ENCODE results near the gene RILPL1. TPM values are rescaled to one million over a fixed set of nuclear protein-coding genes. Genes with fewer than 3 reads are reported as not detected.

RILPL1 gene
- total RNA-seq, 1 donor: 16.3 TPM

GRCh38 chr12:123576611-123577010, 43.1 kb upstream of the RILPL1 start:
- TF ChIP-seq, protein P1, sequence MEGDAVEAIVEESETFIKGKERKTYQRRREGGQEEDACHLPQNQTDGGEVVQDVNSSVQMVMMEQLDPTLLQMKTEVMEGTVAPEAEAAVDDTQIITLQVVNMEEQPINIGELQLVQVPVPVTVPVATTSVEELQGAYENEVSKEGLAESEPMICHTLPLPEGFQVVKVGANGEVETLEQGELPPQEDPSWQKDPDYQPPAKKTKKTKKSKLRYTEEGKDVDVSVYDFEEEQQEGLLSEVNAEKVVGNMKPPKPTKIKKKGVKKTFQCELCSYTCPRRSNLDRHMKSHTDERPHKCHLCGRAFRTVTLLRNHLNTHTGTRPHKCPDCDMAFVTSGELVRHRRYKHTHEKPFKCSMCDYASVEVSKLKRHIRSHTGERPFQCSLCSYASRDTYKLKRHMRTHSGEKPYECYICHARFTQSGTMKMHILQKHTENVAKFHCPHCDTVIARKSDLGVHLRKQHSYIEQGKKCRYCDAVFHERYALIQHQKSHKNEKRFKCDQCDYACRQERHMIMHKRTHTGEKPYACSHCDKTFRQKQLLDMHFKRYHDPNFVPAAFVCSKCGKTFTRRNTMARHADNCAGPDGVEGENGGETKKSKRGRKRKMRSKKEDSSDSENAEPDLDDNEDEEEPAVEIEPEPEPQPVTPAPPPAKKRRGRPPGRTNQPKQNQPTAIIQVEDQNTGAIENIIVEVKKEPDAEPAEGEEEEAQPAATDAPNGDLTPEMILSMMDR (IDR thresholded peaks at IDR 0.05; ENCODE audit: extremely low read depth, low read depth, low read length): no peak
- no peaks in the 10 kb centered on the region for H3K36me3 ChIP-seq (ENCODE audit: insufficient read depth, low read length)
- H3K4me3 ChIP-seq (ENCODE audit: insufficient read depth, low read length): no peak overlapping the region
- no peak overlapping the region for H3K27ac ChIP-seq (ENCODE audit: low read depth, low read length)
- no peak for DNase-seq (ENCODE audit: insufficient read length, low spot score, missing footprints)
- H3K4me2 ChIP-seq (ENCODE audit: insufficient read depth, low read length): no peak overlapping the region
- no peak overlapping the region for H2AFZ ChIP-seq (ENCODE audit: low read length)
- H3K27me3 ChIP-seq (ENCODE audit: insufficient read depth, low read length): no peaks in the 10 kb centered on the region
- H3K79me2 ChIP-seq (ENCODE audit: insufficient read depth, low read length): peaks cover 18% of the 10 kb centered on the region
- H3K9me3 ChIP-seq (ENCODE audit: low read depth, low read length): peaks cover 3% of the 10 kb centered on the region
- peaks cover 3% of the 10 kb centered on the region for H4K20me1 ChIP-seq (ENCODE audit: insufficient read depth, low read length)
- peaks cover 7% of the 10 kb centered on the region for H3K4me1 ChIP-seq (ENCODE audit: insufficient read depth, low read length)

DNA sequence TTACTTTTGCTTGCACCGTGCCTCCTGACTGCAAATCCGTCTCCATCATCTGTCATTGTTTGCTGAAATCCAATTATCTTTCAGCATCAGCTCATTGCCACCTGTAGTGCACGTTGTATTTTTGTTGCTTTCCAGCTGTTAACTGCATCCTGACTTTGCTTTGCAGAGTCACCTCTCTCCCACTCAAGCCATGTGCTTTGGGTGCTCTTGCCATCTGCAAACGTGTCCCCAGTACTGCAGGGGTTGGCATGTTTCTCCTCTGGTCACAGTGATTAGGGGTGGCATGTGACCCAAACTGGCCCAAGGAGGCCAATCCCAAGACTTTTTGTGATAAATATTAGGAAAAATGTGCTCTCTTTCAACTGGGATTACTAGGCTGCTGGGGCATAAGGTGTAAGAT, 40.4 kb upstream of the RILPL1 start:
- H3K4me2 ChIP-seq (ENCODE audit: insufficient read depth, low read length): no peak overlapping the region
- H3K4me3 ChIP-seq (ENCODE audit: insufficient read depth, low read length): no peak overlapping the region
- no peaks in the 10 kb centered on the region for H3K27me3 ChIP-seq (ENCODE audit: insufficient read depth, low read length)
- peaks cover 3% of the 10 kb centered on the region for H4K20me1 ChIP-seq (ENCODE audit: insufficient read depth, low read length)
- H2AFZ ChIP-seq (ENCODE audit: low read length): no peak overlapping the region
- no peaks in the 10 kb centered on the region for H3K36me3 ChIP-seq (ENCODE audit: insufficient read depth, low read length)
- peaks cover 4% of the 10 kb centered on the region for H3K79me2 ChIP-seq (ENCODE audit: insufficient read depth, low read length)
- H3K9me3 ChIP-seq (ENCODE audit: low read depth, low read length): peaks cover 3% of the 10 kb centered on the region
- TF ChIP-seq, protein P1 (IDR thresholded peaks at IDR 0.05; ENCODE audit: extremely low read depth, low read depth, low read length): no peak
- H3K4me1 ChIP-seq (ENCODE audit: insufficient read depth, low read length): peaks cover 3% of the 10 kb centered on the region
- DNase-seq (ENCODE audit: insufficient read length, low spot score, missing footprints): no peak
- no peak overlapping the region for H3K27ac ChIP-seq (ENCODE audit: low read depth, low read length)

DNA sequence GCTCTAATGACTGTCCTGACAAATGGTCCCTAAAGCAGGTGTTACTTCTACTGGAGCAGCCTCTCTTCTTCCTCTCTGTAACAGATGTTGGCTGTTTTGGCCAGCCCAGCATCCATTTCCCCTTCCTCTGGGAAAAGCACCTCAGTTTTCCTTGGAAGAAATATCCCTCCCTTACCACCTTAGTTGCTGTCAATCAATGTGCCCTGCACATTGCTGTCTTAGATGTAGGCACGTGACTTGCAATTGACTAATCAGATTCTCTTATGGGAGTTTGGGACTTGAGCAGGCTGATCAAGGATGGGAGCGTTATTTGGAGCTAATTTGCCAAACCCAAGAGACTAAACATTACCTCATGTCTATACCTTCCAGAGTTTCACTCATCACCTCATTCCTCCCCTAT, 38.9 kb upstream of the RILPL1 start:
- H3K4me2 ChIP-seq (ENCODE audit: insufficient read depth, low read length): no peak overlapping the region
- no peaks in the 10 kb centered on the region for H3K36me3 ChIP-seq (ENCODE audit: insufficient read depth, low read length)
- peak overlapping the region; percentile 34 for H3K27ac ChIP-seq (ENCODE audit: low read depth, low read length)
- peaks cover 3% of the 10 kb centered on the region for H4K20me1 ChIP-seq (ENCODE audit: insufficient read depth, low read length)
- DNase-seq (ENCODE audit: insufficient read length, low spot score, missing footprints): no peak
- no peak overlapping the region for H2AFZ ChIP-seq (ENCODE audit: low read length)
- TF ChIP-seq, protein P1 (IDR thresholded peaks at IDR 0.05; ENCODE audit: extremely low read depth, low read depth, low read length): no peak
- H3K4me3 ChIP-seq (ENCODE audit: insufficient read depth, low read length): no peak overlapping the region
- H3K27me3 ChIP-seq (ENCODE audit: insufficient read depth, low read length): no peaks in the 10 kb centered on the region
- H3K9me3 ChIP-seq (ENCODE audit: low read depth, low read length): peaks cover 3% of the 10 kb centered on the region
- no peaks in the 10 kb centered on the region for H3K79me2 ChIP-seq (ENCODE audit: insufficient read depth, low read length)
- H3K4me1 ChIP-seq (ENCODE audit: insufficient read depth, low read length): peaks cover 3% of the 10 kb centered on the region

DNA sequence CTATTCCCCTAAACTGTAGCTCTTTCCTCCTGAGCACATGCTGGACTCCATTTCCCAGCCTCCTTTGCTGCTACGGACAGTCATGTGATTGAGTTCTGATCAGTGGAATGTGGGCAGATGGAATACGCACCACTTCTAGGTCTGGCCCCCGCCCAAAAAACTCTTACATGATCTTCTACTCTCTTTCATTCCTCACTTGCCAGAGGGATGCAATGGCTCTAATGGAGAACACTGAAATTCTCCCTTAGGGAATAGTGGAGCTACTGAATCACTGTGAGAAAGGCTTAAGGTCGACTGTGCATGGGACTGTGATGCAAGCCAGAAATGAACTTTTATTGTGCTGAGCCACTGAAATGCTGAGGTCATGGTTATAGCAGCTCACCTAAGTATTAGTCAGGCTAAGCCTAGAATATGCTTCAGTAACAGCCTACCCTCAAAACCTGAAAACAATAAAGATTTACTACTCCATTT, 37.9 kb upstream of the RILPL1 start:
- Histone ChIP-seq H2AFZ (ENCODE audit: low read length) (peak overlapping the region; percentile 67), H4K20me1 (ENCODE audit: insufficient read depth, low read length) (peaks cover 3% of the 10 kb centered on the region), H3K9me3 (ENCODE audit: low read depth, low read length) (peaks cover 3% of the 10 kb centered on the region), H3K27ac (ENCODE audit: low read depth, low read length) (peak overlapping the region; percentile 34), H3K27me3 (ENCODE audit: insufficient read depth, low read length) (no peaks in the 10 kb centered on the region), H3K36me3 (ENCODE audit: insufficient read depth, low read length) (no peaks in the 10 kb centered on the region), H3K4me3 (ENCODE audit: insufficient read depth, low read length) (no peak overlapping the region), H3K79me2 (ENCODE audit: insufficient read depth, low read length) (no peaks in the 10 kb centered on the region), H3K4me2 (ENCODE audit: insufficient read depth, low read length) (peak overlapping the region; percentile 45), H3K4me1 (ENCODE audit: insufficient read depth, low read length) (peaks cover 3% of the 10 kb centered on the region)
- peak; percentile 95 for DNase-seq (ENCODE audit: insufficient read length, low spot score, missing footprints)
- TF ChIP-seq, protein P1 (IDR thresholded peaks at IDR 0.05; ENCODE audit: extremely low read depth, low read depth, low read length): no peak
